NCI-H460 (cell line): Measurements from ENCODE around the gene UTP18. TPM values are rescaled to one million over a fixed set of nuclear protein-coding genes. Genes with fewer than 3 reads are reported as not detected.
"Not testable (repeated sequence)": the region's sequence is repeated elsewhere in the genome, so short reads cannot be mapped to it uniquely, and the experiment has no call there.

ENCODE experiments used
- DNase-seq: peaks from one replicate; pipeline ENCODE4 v3.0.0-alpha.2; 2016; ENCODE audit warnings: low read depth; ENCODE audit errors: extremely low read depth
- total RNA-seq: library from RNA; depleted of rRNA; stranded (reverse); fragments of >200 nt; shearing (Covaris generic); gene quantifications from 2 replicates; pipeline ENCODE4 v1.2.3, GENCODE V29; 2014; rRNA removed

UTP18 gene
- total RNA-seq, 1 experiment from 2014 or later = 71.0 TPM

- DNase-seq = no peak
These were observed 65.1 kb downstream of the UTP18 start for GRCh38 chr17:51325471-51325870.

GRCh38 chr17:51330861-51331503 is 70.6 kb downstream of the UTP18 start:
- DNase-seq = not testable (repeated sequence)

GRCh38 chr17:51335006-51335590 is 74.8 kb downstream of the UTP18 start:
- DNase-seq = no peak

- no peak for DNase-seq
These were observed 75.8 kb downstream of the UTP18 start for GRCh38 chr17:51335883-51336822.

GRCh38 chr17:51341457-51341856 is 81.1 kb downstream of the UTP18 start:
- no peak for DNase-seq

GRCh38 chr17:51342257-51342656 is 81.9 kb downstream of the UTP18 start:
- no peak for DNase-seq

- no peak for DNase-seq
These were observed 84.2 kb downstream of the UTP18 start for GRCh38 chr17:51344532-51344931.

- no peak for DNase-seq
These were observed 86.1 kb downstream of the UTP18 start for GRCh38 chr17:51346218-51346982.

Other genes with a start within 250 kb of the UTP18 start
- 66.5 and 67.8 TPM in 2 replicates for gene SPAG9, start 139.7 kb upstream of the UTP18 start, total RNA-seq
- 447 and 459 TPM in 2 replicates for gene NME1, start 107.0 kb upstream of the UTP18 start, total RNA-seq
- 769 and 858 TPM in 2 replicates for gene NME2, start 94.1 kb upstream of the UTP18 start, total RNA-seq
- 11.5 and 12.7 TPM in 2 replicates for gene MBTD1, start 497 bp upstream of the UTP18 start, total RNA-seq